Colon (tissue), 2 donors: ENCODE data around the gene CTRL.
"Not testable (repeated sequence)": the region's sequence is repeated elsewhere in the genome, so short reads cannot be mapped to it uniquely, and the experiment has no call there.

Experiments used
- FAIRE-seq: peaks from 2 replicates; lab custom pipeline; 2012; peaks lifted over from hg19 to GRCh38; lab: Jason Lieb, UNC
- donor health status: control.
- donor health status: control.

CTRL gene

GRCh38 chr16:67931712-67932461, at the start of gene CTRL:
Gene CTRL (minus strand): TSS chr16:67931862. CDS start chr16:67931852, 10 bp downstream.
- no peak for FAIRE-seq

- FAIRE-seq: no peak
Observed at GRCh38 chr16:67979955-67980678, 48.5 kb upstream of the CTRL start, which contains the start of gene DPEP3. Gene DPEP3 (minus strand): TSS chr16:67980499. CDS start chr16:67980380, 119 bp downstream.

GRCh38 chr16:67977469-67978227, 46.0 kb upstream of the CTRL start:
- no peak for FAIRE-seq

GRCh38 chr16:67977005-67977404, 45.3 kb upstream of the CTRL start:
- no peak for FAIRE-seq

- no peak for FAIRE-seq
Observed at GRCh38 chr16:67976205-67976604, 44.5 kb upstream of the CTRL start.

- no peak for FAIRE-seq
Observed at GRCh38 chr16:67975321-67976105, 43.9 kb upstream of the CTRL start.

GRCh38 chr16:67972285-67972684, 40.6 kb upstream of the CTRL start:
- not testable (repeated sequence) for FAIRE-seq

GRCh38 chr16:67971111-67971510, 39.4 kb upstream of the CTRL start:
- FAIRE-seq: no peak

GRCh38 chr16:67969254-67970039, 37.8 kb upstream of the CTRL start:
- FAIRE-seq: no peak

GRCh38 chr16:67968400-67969253, 37.0 kb upstream of the CTRL start, which contains the start of gene SLC12A4:
Gene SLC12A4 (minus strand): TSS chr16:67968637. CDS start chr16:67968553, 84 bp downstream.
- no peak for FAIRE-seq

- no peak for FAIRE-seq
Observed at GRCh38 chr16:67967958-67968399, 36.3 kb upstream of the CTRL start.

- no peak for FAIRE-seq
Observed at GRCh38 chr16:67967183-67967957, 35.7 kb upstream of the CTRL start.

- FAIRE-seq: no peak
Observed at GRCh38 chr16:67966549-67967182, 35.0 kb upstream of the CTRL start.

GRCh38 chr16:67965668-67966548, 34.2 kb upstream of the CTRL start:
- FAIRE-seq: no peak

GRCh38 chr16:67964477-67965131, 32.9 kb upstream of the CTRL start:
- FAIRE-seq: no peak

- FAIRE-seq: no peak
Observed at GRCh38 chr16:67963662-67964321, 32.1 kb upstream of the CTRL start.

GRCh38 chr16:67963292-67963661, 31.6 kb upstream of the CTRL start:
- no peak for FAIRE-seq
